Activated CD8-positive, alpha-beta memory T cell treated with anti-CD3 and anti-CD28 coated beads for 36 hours (primary cell): Measurements from ENCODE around the gene MAPRE3. TPM values are rescaled to one million over a fixed set of nuclear protein-coding genes. Genes with fewer than 3 reads are reported as not detected.

Experiments used
- CTCF ChIA-PET: fragments of 350-600 bp; sonication (Branson Sonifier 250); formaldehyde crosslinking; loops from one replicate; lab custom pipeline; 2021; ENCODE audit warnings: antibody characterized with exemption; lab: Charles Lee
- POLR2A ChIA-PET: fragments of 350-600 bp; sonication (Branson Sonifier 250); formaldehyde crosslinking; loops from one replicate; lab custom pipeline; 2021; ENCODE audit warnings: antibody characterized with exemption; lab: Charles Lee
- total RNA-seq, 2 experiments: library from RNA; stranded (reverse); gene quantifications; one replicate each; pipeline ENCODE4 v1.2.3, GENCODE V29; 2021

Gene MAPRE3
- total RNA-seq, 2 experiments from 2014 or later = 2.4 to 3.8 TPM

DNA sequence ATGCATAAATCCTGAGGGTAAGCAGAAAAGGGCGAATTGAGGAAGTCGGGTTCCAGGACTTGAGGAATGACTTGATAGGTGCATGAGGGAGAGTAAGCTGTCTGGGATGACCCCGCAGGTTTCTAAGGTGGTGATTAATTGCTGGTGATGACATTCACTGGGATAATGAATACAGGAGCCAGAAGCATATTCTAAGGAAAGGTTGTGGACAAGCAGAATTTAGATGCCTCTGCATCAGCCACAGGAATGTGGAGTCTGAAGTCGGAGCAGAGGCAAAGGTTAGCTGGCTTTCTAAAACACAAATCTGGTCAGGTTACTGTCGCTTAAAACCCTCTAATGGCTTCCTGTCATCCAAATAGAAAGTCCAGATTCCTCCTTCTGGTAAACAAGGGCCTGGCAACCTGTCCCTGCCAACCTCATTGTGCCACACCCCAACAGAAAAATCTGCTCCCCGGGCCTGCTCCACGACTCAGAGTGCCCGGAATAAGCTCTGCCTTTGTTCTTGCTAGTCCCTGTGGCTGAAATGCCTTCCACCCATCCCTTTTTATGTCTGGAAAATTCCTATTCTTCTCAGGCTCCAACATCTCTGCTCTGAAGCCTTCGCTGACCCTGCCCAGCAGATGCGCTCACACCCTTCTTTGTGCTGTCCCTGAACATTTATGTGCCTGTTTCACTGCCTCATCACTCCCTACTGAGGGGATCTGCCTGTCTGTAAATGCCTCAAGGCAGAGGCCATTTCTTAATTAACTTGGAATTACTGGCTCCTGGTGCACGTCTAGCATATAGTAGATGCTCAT is 51.0 kb downstream of the MAPRE3 start:
- ChIA-PET CTCF (interaction anchor here (2.5 kb wide), 1 partner anchor 60 kb away, joined by 7 read pairs; no protein-coding TSS in a partner anchor), POLR2A (interaction anchor here (1.0 kb wide), 1 partner anchor 53 kb away, joined by 4 read pairs; no protein-coding TSS in a partner anchor)

DNA sequence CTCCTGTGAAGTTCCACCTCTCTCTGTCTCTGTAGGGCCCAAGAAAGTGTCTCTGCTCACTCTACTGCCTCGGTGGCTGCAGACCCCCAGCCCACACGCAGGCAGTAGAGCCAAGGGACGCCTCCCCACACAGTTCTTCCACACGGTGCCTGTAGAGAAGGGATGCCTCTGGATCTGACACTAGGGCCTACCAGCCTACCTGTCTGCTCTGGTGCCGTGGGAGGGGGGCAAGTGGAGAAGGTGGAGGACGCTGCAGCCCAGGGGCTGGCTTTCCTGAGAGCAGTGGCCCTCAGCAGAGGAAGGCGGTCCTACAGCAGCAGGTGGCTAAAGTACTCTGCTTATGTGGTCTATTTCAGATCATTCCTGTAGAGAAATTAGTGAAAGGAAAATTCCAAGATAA is 53.3 kb downstream of the MAPRE3 start:
- POLR2A ChIA-PET = no interaction called here
- CTCF ChIA-PET = interaction anchor here (1.1 to 2.5 kb wide), 2 partner anchors 10 to 62 kb away, joined by 3 to 7 read pairs; no protein-coding TSS in a partner anchor

DNA sequence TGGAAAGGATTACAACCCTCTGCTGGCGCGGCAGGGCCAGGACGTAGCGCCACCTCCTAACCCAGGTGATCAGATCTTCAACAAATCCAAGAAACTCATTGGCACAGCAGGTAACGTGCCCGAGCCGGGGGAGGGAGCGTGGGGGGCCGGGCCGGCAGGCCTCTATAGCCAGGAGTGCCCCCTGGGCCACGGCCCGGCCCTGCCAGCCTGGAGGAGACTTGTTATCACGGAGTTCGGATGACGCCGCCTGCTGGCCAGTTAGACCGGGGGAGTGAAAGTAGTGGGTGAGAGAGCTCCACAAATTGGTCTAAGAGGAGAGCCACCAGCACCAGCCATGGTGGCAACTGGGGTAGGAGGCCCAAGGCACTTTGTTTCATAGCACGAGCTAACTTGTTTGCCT is 53.8 kb downstream of the MAPRE3 start:
- ChIA-PET CTCF (no interaction called here), POLR2A (no interaction called here)

- CTCF ChIA-PET = no interaction called here
- POLR2A ChIA-PET = no interaction called here
Observed at GRCh38 chr2:27024812-27025211, 54.4 kb downstream of the MAPRE3 start.

- ChIA-PET CTCF (no interaction called here), POLR2A (no interaction called here)
Observed at GRCh38 chr2:27025281-27025800, 54.9 kb downstream of the MAPRE3 start.

GRCh38 chr2:27025861-27026851 is 55.7 kb downstream of the MAPRE3 start:
- ChIA-PET POLR2A (no interaction called here), CTCF (interaction anchor here (0.6 to 1.2 kb wide), 2 partner anchors 65 to 252 kb away, joined by 3 to 4 read pairs; no protein-coding TSS in a partner anchor)

GRCh38 chr2:27027211-27027651 is 56.8 kb downstream of the MAPRE3 start:
- ChIA-PET POLR2A (no interaction called here), CTCF (interaction anchor here (0.6 to 1.2 kb wide), 2 partner anchors 66 to 251 kb away, joined by 3 to 4 read pairs; no protein-coding TSS in a partner anchor)

GRCh38 chr2:27029051-27029450 is 58.6 kb downstream of the MAPRE3 start:
- POLR2A ChIA-PET = no interaction called here
- CTCF ChIA-PET = interaction anchor here (1.2 kb wide), 1 partner anchor 13 kb away, joined by 3 read pairs; no protein-coding TSS in a partner anchor

- ChIA-PET CTCF (interaction anchor here (1.4 kb wide), 1 partner anchor 19 kb away, joined by 5 read pairs; the partner anchor contains the start of gene AGBL5), POLR2A (interaction anchor here (0.6 to 2.2 kb wide), 6 partner anchors 13 to 773 kb away, joined by 3 to 12 read pairs (median 4); partner anchors contain the start of genes AGBL5, MPV17 and OST4)
Observed at GRCh38 chr2:27032495-27033252, 62.2 kb downstream of the MAPRE3 start, which contains the start of gene TMEM214. Gene TMEM214, plus strand, starts transcription at chr2:27032965. Its CDS starts 51 bp downstream, at chr2:27033016.

DNA sequence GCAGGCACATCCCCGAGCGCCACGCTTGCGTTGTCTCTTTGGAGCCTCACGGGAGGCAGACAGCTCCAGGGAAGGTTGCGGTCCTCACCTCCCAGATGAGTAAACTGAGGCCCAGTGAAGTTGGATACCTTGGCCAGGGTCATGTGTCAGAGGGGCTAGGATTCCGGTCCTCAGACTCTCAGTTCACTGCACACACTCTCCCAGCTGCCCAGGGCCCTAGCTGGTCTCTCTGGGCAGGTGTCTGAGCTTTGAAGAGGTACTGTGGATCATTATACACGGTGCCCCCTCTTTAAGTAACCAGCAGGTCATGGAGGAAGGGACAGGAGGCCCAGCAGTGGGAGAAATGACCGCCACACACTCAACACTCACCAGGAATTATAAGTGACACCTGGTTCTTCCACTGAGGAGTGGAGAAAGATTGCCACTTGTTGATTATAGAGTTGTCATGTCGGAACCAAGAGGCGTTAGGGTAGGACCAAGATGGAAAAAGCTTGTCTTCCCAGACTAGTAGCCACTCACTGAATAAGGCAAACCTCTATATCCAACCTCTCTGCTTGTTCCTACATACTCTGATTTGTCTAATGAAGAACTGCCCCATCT is 62.9 kb downstream of the MAPRE3 start:
- CTCF ChIA-PET = no interaction called here
- POLR2A ChIA-PET = interaction anchor here (0.7 to 2.2 kb wide), 4 partner anchors 12 to 290 kb away, joined by 3 to 12 read pairs (median 4); partner anchors contain the start of genes AGBL5, MPV17 and OST4

- ChIA-PET CTCF (interaction anchor here (1.5 to 2.5 kb wide), 2 partner anchors 12 to 21 kb away, joined by 4 to 6 read pairs; no protein-coding TSS in a partner anchor), POLR2A (interaction anchor here (1.3 kb wide), 1 partner anchor 23 kb away, joined by 3 read pairs; no protein-coding TSS in a partner anchor)
Observed at GRCh38 chr2:27038012-27038411, 67.6 kb downstream of the MAPRE3 start.

DNA sequence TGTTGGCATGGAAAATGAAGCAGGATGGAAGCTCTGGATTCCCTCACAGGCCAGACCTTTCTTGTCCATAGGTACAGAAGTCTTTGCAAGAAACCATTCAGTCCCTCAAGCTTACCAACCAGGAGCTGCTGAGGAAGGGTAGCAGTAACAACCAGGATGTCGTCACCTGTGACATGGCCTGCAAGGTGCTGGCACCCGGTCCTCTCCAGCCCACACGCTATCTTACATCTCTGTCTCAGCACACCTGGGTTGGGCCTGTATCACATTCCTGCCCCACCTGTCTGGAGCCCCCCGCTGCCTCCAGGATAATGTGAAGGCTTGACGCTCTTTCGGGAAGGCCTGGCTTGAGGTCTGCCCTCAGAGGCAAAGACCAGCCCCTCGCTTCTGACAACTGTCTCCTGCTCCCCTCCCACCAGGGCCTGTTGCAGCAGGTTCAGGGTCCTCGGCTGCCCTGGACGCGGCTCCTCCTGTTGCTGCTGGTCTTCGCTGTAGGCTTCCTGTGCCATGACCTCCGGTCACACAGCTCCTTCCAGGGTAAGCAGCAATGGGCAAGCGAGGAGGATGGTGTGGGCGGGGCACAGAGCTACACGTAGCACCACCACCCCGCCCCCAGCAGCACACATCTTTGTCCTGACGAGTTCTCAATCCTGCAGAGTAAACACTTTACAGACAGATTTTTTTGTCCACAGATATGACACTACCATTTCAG is 68.3 kb downstream of the MAPRE3 start:
- POLR2A ChIA-PET = interaction anchor here (1.3 kb wide), 2 partner anchors 10 to 22 kb away, joined by 3 to 4 read pairs; no protein-coding TSS in a partner anchor

DNA sequence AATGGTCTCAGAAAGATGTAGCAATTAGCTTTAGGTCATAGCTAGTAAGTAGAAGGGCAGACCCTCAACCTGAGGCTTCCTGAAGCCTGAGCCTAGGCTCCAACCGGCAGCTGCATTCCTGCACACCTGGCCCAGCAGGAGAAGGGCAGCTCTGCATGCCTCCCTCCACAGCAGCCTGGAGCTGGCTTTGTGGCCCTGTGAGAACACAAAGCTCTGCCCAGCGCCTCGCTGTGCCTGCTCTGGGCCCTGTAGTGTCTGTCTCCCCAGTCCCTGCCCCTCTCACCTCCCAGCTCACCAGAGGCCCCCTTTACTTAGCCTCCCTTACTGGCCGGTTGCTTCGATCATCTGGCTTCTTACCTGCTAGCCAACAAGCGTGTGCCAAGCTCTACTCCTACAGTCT is 69.0 kb downstream of the MAPRE3 start:
- ChIA-PET POLR2A (interaction anchor here (0.9 to 1.3 kb wide), 2 partner anchors 10 to 11 kb away, joined by 3 to 4 read pairs; no protein-coding TSS in a partner anchor), CTCF (interaction anchor here (1.1 to 2.5 kb wide), 2 partner anchors 10 to 22 kb away, joined by 3 to 6 read pairs; no protein-coding TSS in a partner anchor)

More for the DNA sequence above, 68.3 kb downstream of the MAPRE3 start:
- CTCF ChIA-PET = interaction anchor here (1.5 to 2.5 kb wide), 2 partner anchors 11 to 22 kb away, joined by 4 to 6 read pairs; no protein-coding TSS in a partner anchor

GRCh38 chr2:27039871-27040270 is 69.4 kb downstream of the MAPRE3 start:
- ChIA-PET POLR2A (interaction anchor here (0.9 to 1.3 kb wide), 2 partner anchors 9 to 10 kb away, joined by 3 to 4 read pairs; no protein-coding TSS in a partner anchor), CTCF (interaction anchor here (1.1 to 2.5 kb wide), 2 partner anchors 10 to 23 kb away, joined by 3 to 6 read pairs; no protein-coding TSS in a partner anchor)

GRCh38 chr2:27040282-27040681 is 69.8 kb downstream of the MAPRE3 start:
- ChIA-PET POLR2A (interaction anchor here (0.9 to 1.3 kb wide), 2 partner anchors 9 to 10 kb away, joined by 3 to 4 read pairs; no protein-coding TSS in a partner anchor), CTCF (interaction anchor here (1.1 to 2.5 kb wide), 2 partner anchors 10 to 23 kb away, joined by 3 to 6 read pairs; no protein-coding TSS in a partner anchor)

- CTCF ChIA-PET = interaction anchor here (0.6 kb wide), 1 partner anchor 25 kb away, joined by 4 read pairs; no protein-coding TSS in a partner anchor
- POLR2A ChIA-PET = no interaction called here
Observed at GRCh38 chr2:27041752-27042151, 71.3 kb downstream of the MAPRE3 start.
